NK-92 (cell line): ENCODE results near the gene FGD4.

Experiments
- DNase-seq: peaks from one replicate; lab custom pipeline; 2025; ENCODE audit not compliant: unreplicated experiment; lab: John Stamatoyannopoulos, UW

FGD4 gene

DNA sequence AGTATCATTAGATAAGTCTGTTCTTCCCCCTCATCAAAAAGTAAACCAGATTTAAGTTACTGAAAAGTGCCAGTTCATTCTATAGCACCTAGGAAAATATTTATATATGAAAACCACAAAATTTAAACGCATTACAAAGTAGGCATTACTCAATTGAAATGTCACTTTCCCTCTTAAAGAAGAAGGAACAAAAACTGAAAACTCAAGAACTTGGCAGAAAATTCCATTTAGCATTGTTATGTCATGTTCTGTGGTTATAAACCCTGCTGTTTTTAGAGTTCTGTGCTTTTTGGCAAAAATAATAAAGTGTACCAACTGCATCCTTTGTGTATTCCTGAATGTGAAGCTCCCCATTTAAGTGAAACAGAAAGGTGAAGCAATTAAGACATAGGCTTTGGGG, 3.6 kb downstream of the FGD4 start:
- no peak for DNase-seq

DNA sequence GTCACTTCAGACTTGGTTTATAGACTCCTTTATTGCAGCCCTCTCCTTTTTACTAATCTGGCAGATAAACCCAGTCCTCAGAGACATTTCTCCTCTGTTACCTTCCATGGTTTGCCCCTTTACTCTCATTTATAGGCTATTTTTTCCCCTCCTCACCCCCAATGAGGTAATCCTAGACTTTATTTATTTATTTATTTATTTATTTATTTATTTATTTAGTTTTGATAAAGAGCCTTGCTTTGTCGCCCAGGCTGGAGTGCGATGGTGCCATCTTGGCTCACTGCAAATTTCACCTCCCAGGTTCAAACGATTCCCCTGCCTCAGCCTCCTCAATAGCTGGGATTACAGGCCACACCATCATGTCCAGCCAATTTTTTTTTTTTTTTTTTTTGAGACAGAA, 8.4 kb downstream of the FGD4 start:
- no peak for DNase-seq

DNA sequence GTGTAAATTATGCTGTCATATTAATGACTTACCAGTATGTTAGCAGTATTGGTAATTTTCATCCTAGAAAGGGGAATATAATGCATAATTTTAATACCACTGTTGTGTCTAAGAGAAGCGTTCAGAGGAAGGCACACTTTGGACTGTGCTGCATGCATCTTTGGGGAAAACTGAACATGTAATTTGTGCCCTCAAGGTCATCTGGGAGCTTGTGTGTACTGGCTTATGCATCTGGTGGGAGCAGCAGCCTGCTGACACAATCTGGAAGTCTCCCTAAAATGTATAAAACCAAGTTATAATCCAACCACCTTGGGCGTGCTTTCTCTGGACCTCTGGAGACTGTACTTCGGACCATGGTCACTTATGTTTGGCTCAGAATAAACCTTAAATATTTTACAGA, 14.1 kb downstream of the FGD4 start:
- DNase-seq = no peak

DNA sequence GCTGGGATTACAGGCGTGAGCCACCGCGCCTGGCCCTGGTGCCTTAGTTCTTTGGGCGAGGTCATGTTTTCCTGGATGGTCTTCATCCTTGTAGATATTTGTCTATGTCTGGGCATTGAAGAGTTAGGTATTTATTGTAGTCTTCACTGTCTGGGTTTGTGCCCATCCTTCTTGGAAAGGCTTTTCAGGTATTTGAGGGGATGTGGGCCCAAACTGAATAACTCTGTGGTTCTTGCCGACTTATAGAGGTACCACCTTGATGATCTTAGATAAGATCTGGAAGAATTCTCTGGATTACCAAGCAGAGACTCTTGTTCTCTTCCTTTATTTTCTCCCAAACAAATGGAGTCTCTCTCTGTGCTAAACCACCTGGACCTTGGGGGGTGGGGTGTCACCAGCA, 18.9 kb downstream of the FGD4 start:
- DNase-seq = no peak

DNA sequence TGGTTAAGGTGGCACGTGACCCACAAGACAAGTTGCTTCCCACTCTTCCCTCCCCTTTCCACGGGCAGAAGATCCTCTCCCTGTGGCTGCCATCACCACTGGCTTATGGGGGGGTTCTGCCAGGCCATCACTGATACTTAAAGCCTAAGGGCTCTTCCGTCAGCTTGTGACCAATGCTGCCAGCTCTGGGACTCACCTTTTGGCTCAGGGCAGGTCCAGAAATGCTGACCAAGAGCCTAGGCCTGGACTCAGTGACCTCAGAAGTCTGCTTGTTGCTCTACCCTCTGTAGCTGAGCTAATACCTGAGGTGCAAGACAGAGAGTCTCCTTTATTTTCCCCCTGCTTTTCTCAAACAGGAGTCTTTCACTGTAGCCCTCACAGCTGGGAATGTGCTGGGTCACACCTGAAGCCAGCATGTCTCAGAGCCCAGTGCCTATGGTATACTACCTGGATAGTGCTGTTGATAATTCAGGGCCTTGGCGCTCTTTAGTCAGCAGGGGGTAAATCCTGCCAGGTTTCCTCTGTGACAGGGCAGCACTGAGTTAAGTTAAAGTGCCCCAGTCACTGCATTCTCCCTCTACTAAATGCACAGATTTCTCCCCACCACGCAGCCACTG, 19.7 kb downstream of the FGD4 start:
- DNase-seq = no peak

DNA sequence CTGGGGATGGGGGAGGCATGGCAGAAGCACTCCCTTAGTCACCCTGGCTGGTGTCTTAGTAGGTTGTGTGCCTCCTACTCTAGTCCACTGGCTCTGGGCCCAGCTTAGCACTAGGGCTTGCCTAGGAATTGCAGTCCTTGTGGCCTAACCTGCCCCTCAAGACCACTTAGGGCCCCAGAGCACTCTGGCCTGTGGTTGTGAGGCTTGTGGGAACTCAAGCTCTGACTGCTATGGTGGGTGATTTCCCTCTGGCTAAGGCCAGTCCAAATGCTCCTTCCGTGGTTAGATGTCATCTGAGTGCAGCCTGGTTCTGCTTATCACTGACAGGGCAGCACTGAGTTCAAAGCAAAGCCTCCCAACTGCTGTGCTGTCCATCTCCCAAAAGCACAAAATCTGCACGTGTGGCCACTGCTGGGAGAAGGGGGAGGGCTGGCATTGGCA, 20.2 kb downstream of the FGD4 start:
- DNase-seq = no peak

DNA sequence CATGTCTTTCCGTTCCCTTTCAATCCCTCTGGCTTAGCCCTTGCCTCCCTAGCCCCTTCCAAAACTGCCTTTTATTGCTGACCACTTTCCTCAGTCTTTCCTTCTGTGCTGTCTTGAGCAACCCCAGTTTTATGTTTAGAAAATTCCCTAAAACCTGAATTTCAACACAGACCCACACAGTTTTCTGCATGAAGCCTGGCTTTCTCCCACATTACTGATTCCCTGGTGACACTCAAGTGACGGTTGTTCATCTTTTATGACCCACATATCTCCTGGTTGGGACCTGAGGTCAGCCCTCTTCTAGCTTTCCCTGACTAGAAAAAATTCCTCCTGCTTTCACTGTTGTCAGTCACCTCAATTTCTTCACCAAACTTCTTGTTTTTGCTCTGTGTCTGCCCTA, 21.0 kb downstream of the FGD4 start:
- DNase-seq = no peak

DNA sequence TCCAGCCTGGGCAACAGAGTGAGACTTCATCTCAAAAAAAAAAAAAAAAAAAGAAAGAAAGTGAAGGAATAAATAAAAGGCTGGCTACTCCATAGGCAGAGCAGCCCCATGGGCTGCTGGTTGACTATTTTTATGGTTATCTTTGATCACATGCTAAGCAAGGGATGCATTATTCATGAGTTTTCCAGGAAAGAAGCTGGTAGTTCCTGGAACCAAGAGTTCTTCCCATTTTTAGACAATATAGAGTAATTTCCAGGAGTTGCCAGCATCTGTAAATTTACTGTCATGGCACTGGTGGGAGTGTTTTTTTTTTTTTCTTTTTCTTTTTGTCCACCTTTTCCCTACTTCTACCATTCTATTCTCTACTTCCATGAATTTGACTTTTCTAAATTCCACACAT, 24.2 kb downstream of the FGD4 start:
- DNase-seq = no peak

DNA sequence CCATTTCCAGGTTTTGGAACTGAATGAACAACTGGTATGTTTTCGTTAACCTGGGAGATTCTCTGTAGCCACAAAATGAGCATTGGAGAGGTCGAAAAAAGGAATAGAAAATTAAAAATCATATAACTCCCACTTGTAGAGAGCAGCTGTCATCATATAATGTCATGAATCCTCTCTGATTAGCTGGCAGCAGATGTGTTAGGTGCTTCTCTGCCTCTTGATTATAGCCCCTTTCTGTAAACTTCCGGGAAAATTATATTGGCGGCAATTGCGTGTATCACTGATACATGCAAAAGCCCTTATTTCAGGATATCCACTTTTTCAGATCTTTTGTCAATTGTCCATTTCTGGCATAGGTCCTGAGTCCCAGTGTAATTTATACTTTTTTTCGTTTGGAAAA, 31.7 kb downstream of the FGD4 start:
- no peak for DNase-seq

DNA sequence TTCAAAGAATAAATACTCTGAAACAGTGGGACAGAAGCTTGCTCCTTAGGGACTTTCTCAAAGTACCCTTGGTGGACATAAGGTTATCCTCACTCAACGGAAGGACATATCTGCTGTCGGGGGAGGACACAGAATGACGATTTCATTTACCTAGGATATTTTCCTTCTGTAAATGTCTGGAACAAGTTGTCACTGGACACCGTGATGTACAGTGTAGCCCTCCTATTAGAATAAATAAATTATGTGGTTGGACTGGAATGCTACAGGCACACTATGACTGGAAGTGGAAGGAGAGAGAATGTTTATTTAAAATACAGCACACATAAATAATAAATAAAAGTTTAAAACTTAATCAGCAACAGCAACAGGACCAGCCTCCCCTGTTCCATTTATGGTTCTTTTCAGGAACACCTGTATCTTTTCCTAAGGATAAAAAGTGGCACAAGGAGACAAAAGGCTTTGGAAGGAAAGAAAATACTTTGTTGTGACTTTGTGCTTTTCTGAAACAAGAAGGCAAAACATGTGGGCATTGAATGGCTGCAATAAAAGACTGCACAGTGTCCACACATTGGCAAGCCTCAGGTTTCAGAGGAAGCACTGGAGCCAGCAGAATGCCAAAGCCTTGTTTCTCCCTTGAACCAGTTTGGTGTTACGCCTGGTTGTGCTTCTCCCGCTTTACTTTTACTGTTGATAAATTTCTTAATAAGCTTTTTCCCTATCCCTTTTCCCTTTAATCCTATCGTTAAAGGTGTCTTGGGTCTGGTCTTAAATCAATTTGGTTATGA, 36.8 kb downstream of the FGD4 start:
- DNase-seq = no peak

DNA sequence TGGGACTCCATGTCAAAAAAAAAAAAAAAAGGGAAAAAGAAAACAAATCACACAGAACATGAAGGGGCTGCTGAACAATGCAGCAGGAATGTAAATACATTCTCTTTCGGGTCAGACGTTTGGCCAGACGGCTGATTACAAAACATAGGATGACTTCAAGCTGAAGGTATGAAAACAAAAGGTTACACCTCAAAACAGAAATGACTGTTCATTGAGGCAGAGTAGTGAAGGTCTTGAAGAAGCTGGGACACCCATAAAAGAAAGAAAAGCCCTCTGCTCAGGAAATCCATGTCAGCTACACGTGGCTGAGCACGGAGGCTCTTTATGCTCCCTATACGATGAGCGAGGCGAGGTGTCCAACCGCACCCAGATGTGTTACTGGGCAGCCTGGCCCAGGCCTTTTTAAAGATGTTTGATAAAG, 37.7 kb downstream of the FGD4 start:
- DNase-seq = no peak

DNA sequence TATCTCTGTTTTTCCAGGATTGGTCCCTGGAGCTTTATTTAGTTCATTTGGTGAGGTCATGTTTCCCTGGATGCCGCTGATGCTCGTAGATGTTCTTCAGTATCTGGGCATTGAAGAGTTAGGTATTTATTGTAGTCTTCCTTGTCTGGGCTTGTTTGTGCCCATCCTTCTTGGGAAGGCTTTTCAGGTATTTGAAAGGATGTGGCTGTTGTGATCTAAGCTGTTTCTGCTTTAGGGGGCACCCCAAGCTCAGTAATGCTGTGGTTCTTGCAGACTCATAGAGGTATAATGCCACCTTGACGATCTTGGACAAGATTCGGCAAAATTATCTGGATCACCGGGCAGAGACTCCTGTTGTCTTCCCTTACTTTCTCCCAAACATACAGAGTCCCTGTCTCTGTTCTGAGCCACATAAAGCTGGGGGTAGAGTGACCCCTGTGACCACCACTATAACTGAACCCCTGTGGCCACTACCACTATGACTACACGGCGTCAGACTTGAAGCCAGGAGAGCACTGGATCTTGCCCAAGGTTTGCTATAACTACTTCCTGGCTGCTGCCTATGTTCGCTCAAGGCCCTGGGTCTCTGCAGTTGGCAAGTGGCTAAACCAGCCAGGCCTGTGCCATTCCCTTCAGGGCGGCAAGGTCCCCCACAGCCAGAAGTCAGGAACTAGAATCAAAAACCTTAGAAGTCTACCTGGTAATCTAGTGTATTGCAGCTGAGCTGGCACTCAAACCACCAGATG, 40.9 kb downstream of the FGD4 start:
- DNase-seq = no peak

DNA sequence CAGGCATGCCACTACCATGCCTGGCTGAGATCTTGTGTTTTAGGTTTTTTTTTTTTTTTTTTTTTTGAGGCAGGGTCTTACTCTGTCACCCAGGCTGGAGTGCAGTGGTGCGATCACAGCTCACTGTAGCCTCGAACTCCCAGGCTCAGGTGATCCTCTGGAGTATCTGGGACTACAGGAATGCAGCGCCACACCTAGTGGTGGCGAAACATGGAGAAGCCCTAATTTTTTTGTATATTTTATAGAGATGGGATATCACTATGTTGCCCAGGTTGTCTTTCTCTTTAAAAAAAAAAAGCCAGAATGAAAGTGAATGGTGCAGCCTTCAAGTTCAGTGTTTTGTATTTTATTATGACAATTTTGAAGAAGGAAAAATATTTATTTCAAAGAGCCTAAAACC, 44.1 kb downstream of the FGD4 start:
- DNase-seq = no peak

DNA sequence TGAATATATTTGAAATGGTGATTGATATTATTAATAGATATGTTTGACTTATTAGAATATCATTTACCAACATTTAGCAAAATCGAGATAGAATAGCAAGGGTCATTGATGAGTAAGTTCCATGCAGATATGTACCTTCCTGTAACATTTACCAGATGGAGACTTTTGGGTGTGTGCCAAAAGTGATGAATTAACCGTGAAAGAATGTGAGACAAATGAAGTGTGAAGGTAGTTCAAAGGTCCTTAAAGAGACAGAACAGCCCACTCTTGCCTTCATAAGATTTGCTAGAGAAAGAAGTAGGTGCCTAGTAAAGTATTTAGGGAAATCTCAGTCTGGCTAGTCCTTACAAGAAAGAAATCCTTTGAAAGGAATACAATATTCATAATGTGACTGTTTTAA, 45.5 kb downstream of the FGD4 start:
- DNase-seq = no peak

DNA sequence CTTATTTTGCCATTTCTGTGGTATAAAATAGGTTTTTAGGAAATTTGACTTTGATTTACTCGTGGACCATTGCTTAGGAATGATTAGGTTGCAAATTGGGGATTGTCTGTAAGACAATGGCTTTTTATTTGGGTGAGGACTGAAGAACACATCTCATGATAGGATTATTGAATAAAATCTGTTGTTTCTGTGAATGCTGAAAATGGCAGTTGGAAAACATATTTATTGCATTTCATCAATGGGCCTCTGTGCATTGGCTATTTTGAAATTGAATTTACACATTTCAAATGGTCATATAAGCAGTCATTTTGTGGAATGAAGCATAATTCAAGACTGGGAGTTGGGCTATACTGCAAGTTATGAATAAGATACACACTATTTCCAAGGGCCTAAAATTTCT, 46.0 kb downstream of the FGD4 start:
- DNase-seq = no peak

DNA sequence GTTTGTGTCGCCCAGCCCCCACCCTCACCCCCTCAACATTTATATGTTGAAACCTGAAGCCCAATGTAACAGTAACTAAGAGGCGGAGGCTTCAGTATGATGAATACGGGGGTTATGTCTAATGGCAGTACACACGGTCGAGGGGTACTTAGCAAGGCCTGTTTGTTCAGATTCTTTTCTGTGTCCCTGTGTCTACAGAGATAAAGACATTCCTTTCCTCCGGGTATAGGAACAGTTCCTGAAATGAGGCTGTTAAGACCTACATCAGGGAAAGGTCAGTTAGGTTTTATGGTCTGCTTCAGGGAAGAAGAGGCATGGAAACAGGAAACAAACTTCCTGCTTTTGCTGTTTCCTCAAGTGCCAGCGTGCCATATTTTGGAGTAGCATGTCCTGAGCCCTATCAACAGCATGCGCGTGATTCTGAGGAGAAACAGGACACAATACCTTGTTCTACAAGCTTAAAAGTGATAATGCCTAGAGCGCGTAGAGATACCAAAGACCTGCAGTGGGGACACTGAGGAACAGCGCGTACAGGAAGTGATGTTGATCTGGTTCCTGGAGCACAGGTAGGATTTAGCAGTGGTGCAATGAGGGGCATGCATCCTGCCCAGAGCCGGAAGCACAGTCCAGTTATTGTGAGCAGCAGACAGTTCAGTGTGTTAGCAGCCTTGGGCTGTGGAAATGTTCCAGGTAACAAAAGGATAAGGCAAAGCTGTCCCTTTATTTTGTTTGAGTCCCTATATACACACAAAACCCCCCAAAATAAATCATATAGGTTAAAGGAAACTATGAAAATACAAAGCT, 47.2 kb downstream of the FGD4 start:
- DNase-seq = no peak

DNA sequence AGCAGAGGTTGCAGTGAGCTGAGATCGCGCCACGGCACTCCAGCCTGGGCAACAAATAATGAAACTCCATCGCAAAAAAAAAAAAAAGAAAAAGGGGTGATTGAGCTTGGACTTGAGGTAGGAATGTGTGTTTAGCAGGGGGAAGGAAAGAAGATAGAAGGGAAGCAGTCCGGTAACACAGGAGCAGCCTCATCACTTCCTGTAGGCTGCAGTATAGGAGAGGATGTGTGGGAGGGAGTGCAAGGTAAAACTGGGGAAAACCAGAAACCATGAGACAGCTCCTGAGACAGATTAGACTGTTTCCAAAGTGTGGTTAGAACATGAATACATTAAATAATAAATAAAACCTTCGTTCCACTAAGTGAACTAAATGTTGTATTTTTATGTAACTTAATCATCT, 49.2 kb downstream of the FGD4 start:
- no peak for DNase-seq

DNA sequence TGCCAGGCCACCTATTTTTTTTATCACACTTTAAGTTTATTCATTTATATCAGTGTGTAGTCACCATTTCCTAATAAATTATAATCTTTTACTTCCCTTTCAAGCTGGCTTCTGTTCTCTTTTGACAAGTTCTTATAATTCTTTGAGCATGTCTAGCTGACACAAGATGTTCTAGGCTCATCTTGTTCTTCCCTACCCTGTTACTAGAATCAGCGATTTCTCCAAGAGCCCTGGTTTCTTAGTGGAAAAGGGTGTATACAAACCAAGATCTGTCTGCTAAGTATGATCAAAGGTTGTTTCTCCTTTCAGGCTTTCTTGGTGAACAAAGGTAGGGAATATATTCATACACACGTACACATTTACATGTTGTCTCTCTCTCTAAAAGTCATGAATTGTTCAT, 51.0 kb downstream of the FGD4 start:
- no peak for DNase-seq

DNA sequence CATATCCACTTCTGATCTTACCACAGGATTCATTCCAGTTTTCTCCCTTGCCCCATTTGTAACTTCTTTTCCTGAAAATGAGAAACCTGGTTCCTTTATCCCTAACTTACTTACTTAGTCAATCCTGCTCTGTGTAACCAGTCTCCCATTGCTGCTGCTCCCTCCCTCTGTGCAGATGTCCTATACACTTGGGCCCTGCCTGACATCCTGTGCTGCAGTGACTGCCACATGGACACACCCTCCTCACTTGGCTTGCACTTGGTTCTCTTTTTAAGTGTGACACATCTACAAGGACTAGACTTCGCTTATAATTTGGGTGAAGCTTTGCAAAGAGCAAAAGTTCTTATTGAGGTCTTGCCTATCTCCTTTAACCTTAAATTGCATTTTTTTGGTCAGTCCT, 51.4 kb downstream of the FGD4 start:
- DNase-seq = no peak

DNA sequence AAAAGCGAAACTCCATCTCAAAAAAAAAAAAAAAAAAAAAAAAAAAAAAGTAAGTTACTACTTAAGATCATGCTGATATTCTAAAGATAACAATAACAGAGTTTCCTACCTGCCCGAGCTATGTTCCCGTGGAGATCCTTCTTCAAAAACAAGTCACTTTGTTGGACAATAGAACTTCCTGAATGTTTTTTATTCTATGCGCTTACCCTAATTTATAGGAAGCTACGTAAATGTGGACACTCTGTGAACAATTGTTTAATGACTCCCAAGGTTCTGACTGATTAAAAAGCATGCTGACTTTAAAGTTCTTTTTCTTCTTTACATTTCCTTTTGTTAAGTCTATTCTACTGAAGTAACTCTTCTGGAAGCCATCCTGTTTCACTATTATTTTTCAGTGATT, 52.5 kb downstream of the FGD4 start:
- no peak for DNase-seq

DNA sequence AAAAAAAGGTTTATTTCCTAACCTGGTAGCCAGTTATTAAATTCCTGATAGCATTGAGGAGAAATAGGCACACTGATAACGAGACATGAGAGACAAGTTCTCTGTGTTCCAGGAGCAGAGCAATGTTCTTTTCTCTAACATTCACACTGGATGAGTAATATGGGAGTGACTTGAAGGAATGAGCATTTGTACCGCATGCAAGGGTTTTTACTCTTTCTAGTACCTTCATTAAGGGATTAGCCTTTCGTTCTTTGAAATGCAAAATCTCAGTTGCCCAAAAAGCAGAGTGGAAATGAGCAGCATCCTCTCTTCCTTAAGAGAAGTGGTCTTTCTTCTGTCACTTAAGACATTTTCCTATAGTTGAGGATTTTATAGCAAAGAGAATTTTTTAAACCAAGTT, 54.7 kb downstream of the FGD4 start:
- no peak for DNase-seq
